Endodermal cell (in vitro differentiated cells): Measurements from ENCODE around the gene PNPLA6. TPM values are rescaled to one million over a fixed set of nuclear protein-coding genes. Genes with fewer than 3 reads are reported as not detected.
A peak's percentile ranks its signal among the peaks of the same experiment; 100 is the strongest.

ENCODE experiments used
- DNase-seq: peaks from one replicate; pipeline ENCODE4 v3.0.0-alpha.2; 2017
- H3K27ac ChIP-seq: 2 replicates; pipeline ENCODE4 v1.5.1; 2013; ENCODE audit warnings: mild to moderate bottlenecking, low read depth, low read length, moderate library complexity
- H3K27me3 ChIP-seq: 2 replicates; pipeline ENCODE4 v1.6.1; 2013; ENCODE audit warnings: mild to moderate bottlenecking, low read length, moderate library complexity; ENCODE audit not compliant: insufficient read depth, control insufficient read depth, poor library complexity, severe bottlenecking
- H3K36me3 ChIP-seq: 2 replicates; pipeline ENCODE4 v1.7.0; 2013; ENCODE audit warnings: mild to moderate bottlenecking, low read length, moderate library complexity; ENCODE audit not compliant: control insufficient read depth, insufficient read depth
- H3K4me1 ChIP-seq: one replicate; pipeline ENCODE4 v1.7.0; 2013; ENCODE audit warnings: low read length; ENCODE audit not compliant: control insufficient read depth, insufficient read depth
- H3K4me3 ChIP-seq: 2 replicates; pipeline ENCODE4 v1.5.1; 2013; ENCODE audit warnings: mild to moderate bottlenecking, low read length, moderate library complexity
- H3K9ac ChIP-seq: 2 replicates; pipeline ENCODE4 v1.6.1; 2013; ENCODE audit warnings: mild to moderate bottlenecking, low read length, moderate library complexity; ENCODE audit not compliant: poor library complexity, severe bottlenecking; ENCODE audit errors: extremely low read depth
- H3K9me3 ChIP-seq: 2 replicates; pipeline ENCODE4 v1.6.1; 2013; ENCODE audit warnings: mild to moderate bottlenecking, low read length, moderate library complexity; ENCODE audit not compliant: control insufficient read depth
- H3K27ac Mint-ChIP-seq: 2 replicates; pipeline ENCODE4 v1.8.0; 2020; ENCODE audit warnings: mixed read lengths
- H3K27me3 Mint-ChIP-seq: 2 replicates; pipeline ENCODE4 v1.8.0; 2021; ENCODE audit warnings: mild to moderate bottlenecking, mixed read lengths; ENCODE audit not compliant: insufficient read depth
- H3K36me3 Mint-ChIP-seq: 2 replicates; pipeline ENCODE4 v1.8.0; 2020; ENCODE audit warnings: low read depth, mixed read lengths
- H3K4me1 Mint-ChIP-seq: 2 replicates; pipeline ENCODE4 v1.8.0; 2020; ENCODE audit warnings: mixed read lengths
- H3K4me3 Mint-ChIP-seq: 2 replicates; pipeline ENCODE4 v1.8.0; 2020; ENCODE audit warnings: mild to moderate bottlenecking, moderate library complexity, mixed read lengths
- H3K9me3 Mint-ChIP-seq: 2 replicates; pipeline ENCODE4 v1.8.0; 2020; ENCODE audit warnings: mild to moderate bottlenecking, mixed read lengths
- CTCF ChIP-seq: fragments of 200-600 bp; sonication (generic); conservative IDR thresholded peaks from 2 replicates; pipeline ENCODE4 v1.5.0; 2021; ENCODE audit warnings: antibody characterized with exemption, mild to moderate bottlenecking
- WGBS, 2 experiments: methylation state at CpG; one replicate each; pipeline versions ENCODE4 v1.1.5 to v1.1.7; 2013; ENCODE audit warnings: missing lambda C conversion rate in 2 of 2, mixed read lengths in 1 of 2; ENCODE audit not compliant: insufficient coverage in 1 of 2, insufficient read length in 1 of 2; 5-methylcytosine and 5-hydroxymethylcytosine counted together
- total RNA-seq, 2 donors: library from RNA; stranded (reverse); fragmentation: NEBNext Ultra II Directional in 1 of 2; extraction: Animal tissue kit (Norgen Biotek cat#: 25700) in 1 of 2; gene quantifications; 2 replicates in 1 of 2; 3 replicates in 1 of 2; pipeline ENCODE4 v1.2.1, GENCODE V29; 2021

The PNPLA6 gene
- total RNA-seq, 2 donors from 2014 or later: 86.1 to 124 TPM

GRCh38 chr19:7552781-7553180, 17.3 kb downstream of the PNPLA6 start:
- H3K27me3 Mint-ChIP-seq: no peaks in the 10 kb centered on the region
- peaks cover 44% of the 10 kb centered on the region for H3K36me3 Mint-ChIP-seq
- Histone ChIP-seq H3K4me3 (no peak overlapping the region), H3K4me1 (no peaks in the 10 kb centered on the region), H3K36me3 (peaks cover 37% of the 10 kb centered on the region), H3K9ac (no peak overlapping the region), H3K9me3 (no peaks in the 10 kb centered on the region), H3K27me3 (no peaks in the 10 kb centered on the region), H3K27ac (no peak overlapping the region)
- DNase-seq: no peak
- TF ChIP-seq CTCF: no peak
- H3K4me1 Mint-ChIP-seq: peaks cover 2% of the 10 kb centered on the region
- no peak overlapping the region for H3K4me3 Mint-ChIP-seq
- H3K9me3 Mint-ChIP-seq: no peaks in the 10 kb centered on the region
- WGBS, 2 experiments: 93% methylated on average over 2 of the region's 2 CpGs; no CpG with 5 or more reads in 1 of the 2 experiments
- H3K27ac Mint-ChIP-seq: no peak overlapping the region

DNA sequence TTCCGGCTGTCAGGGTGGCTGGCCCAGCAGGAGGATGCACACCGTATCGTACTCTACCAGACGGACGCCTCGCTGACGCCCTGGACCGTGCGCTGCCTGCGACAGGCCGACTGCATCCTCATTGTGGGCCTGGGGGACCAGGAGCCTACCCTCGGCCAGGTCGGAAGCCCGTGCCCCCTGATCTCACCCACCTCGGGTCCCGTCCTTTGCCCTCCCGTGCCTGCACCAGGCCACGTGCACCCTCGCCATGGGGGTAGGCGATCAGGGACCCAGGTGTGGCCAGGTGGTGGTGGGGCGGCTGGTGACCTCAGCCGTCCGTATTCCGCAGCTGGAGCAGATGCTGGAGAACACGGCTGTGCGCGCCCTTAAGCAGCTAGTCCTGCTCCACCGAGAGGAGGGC, 19.0 kb downstream of the PNPLA6 start:
- peaks cover 2% of the 10 kb centered on the region for H3K4me1 Mint-ChIP-seq
- H3K4me3 Mint-ChIP-seq: no peak overlapping the region
- H3K36me3 Mint-ChIP-seq: peaks cover 55% of the 10 kb centered on the region

GRCh38 chr19:7554990-7555864, 19.7 kb downstream of the PNPLA6 start:
- Mint-ChIP-seq H3K9me3 (no peaks in the 10 kb centered on the region), H3K36me3 (peaks cover 53% of the 10 kb centered on the region), H3K4me1 (peaks cover 2% of the 10 kb centered on the region), H3K4me3 (peak overlapping the region; percentile 29), H3K27me3 (no peaks in the 10 kb centered on the region), H3K27ac (no peak overlapping the region)
- Histone ChIP-seq H3K27me3 (no peaks in the 10 kb centered on the region), H3K4me3 (no peak overlapping the region), H3K36me3 (peaks cover 49% of the 10 kb centered on the region), H3K9me3 (no peaks in the 10 kb centered on the region), H3K9ac (no peak overlapping the region), H3K27ac (no peak overlapping the region), H3K4me1 (no peaks in the 10 kb centered on the region)
- no peak for TF ChIP-seq CTCF
- peak; percentile 97 for DNase-seq
- WGBS, 2 experiments: 92 to 95% methylated on average over 36 to 62 of the region's 62 CpGs

More for the DNA sequence above, 19.0 kb downstream of the PNPLA6 start:
- no peak for DNase-seq
- no peaks in the 10 kb centered on the region for H3K4me1 ChIP-seq
- no peaks in the 10 kb centered on the region for H3K9me3 ChIP-seq
- H3K9me3 Mint-ChIP-seq: no peaks in the 10 kb centered on the region
- no peak for TF ChIP-seq CTCF
- H3K9ac ChIP-seq: no peak overlapping the region
- H3K4me3 ChIP-seq: no peak overlapping the region
- H3K27ac Mint-ChIP-seq: no peak overlapping the region
- no peaks in the 10 kb centered on the region for H3K27me3 Mint-ChIP-seq
- H3K36me3 ChIP-seq: peaks cover 51% of the 10 kb centered on the region
- WGBS, 2 experiments: 95 to 98% methylated on average over 17 to 28 of the region's 28 CpGs
- H3K27me3 ChIP-seq: no peaks in the 10 kb centered on the region
- H3K27ac ChIP-seq: no peak overlapping the region
